Gastroesophageal sphincter (tissue), 4 donors: ENCODE measurements around the gene STAT4. TPM values are rescaled to one million over a fixed set of nuclear protein-coding genes. Genes with fewer than 3 reads are reported as not detected.

ENCODE experiments used
- ATAC-seq: fragments of 150-250 bp; one replicate; pipeline ENCODE4 v1.9.1; 2016; ENCODE audit warnings: mild to moderate bottlenecking, moderate library complexity
- H3K27ac ChIP-seq, 4 donors: fragments of 200-600 bp; sonication (generic) in 3 of 4; 1 replicate in 3 of 4; 2 replicates in 1 of 4; pipeline ENCODE4 v1.5.1; 2016 to 2019
- H3K27me3 ChIP-seq: fragments of 200-600 bp; sonication (generic); one replicate; pipeline ENCODE4 v1.5.1; 2019
- H3K36me3 ChIP-seq, 2 donors: fragments of 200-600 bp; sonication (generic); one replicate each; pipeline ENCODE4 v1.5.1; 2019; ENCODE audit warnings: control low read depth in 1 of 2
- H3K4me1 ChIP-seq, 3 donors: fragments of 200-600 bp; sonication (generic); 1 replicate in 2 of 3; 2 replicates in 1 of 3; pipeline ENCODE4 v1.5.1; 2016 to 2019; ENCODE audit warnings: control low read depth in 2 of 3
- H3K4me3 ChIP-seq, 2 donors: fragments of 200-600 bp; sonication (generic); one replicate each; pipeline ENCODE4 v1.5.1; 2019; ENCODE audit warnings: mild to moderate bottlenecking in 1 of 2, moderate library complexity in 1 of 2
- H3K9me3 ChIP-seq, 3 donors: fragments of 200-600 bp; sonication (generic); one replicate each; pipeline ENCODE4 v1.5.1; 2017 to 2019; ENCODE audit warnings: control low read depth in 2 of 3
- EP300 ChIP-seq: sonication (generic); formaldehyde crosslinking; IDR thresholded peaks from one replicate; pipeline ENCODE4 v1.6.1; 2017; ENCODE audit warnings: antibody characterized with exemption, mild to moderate bottlenecking
- POLR2A ChIP-seq, 2 donors: fragments of 450-650 bp; IDR thresholded peaks; one replicate each; pipeline ENCODE4 v1.6.1; 2017; ENCODE audit warnings: antibody characterized with exemption in 2 of 2, mild to moderate bottlenecking in 2 of 2, moderate library complexity in 1 of 2
- POLR2AphosphoS5 ChIP-seq: sonication (generic); formaldehyde crosslinking; IDR thresholded peaks from one replicate; pipeline ENCODE4 v1.6.1; 2017; ENCODE audit warnings: antibody characterized with exemption
- WGBS, 2 donors: methylation state at CpG; one replicate each; pipeline ENCODE4 v1.1.5; 2018; ENCODE audit warnings: low coverage in 1 of 2; 5-methylcytosine and 5-hydroxymethylcytosine counted together
- total RNA-seq, 4 donors: library from RNA; depleted of rRNA; stranded (reverse); fragments of >200 nt; gene quantifications; one replicate each; pipeline ENCODE4 v1.1.0, GENCODE V29; 2016
- TF ChIP-seq, protein P1 (sequence below), 4 experiments: fragments of 200-600 bp in 2 of 4; fragments of 450-650 bp in 2 of 4; sonication (generic) in 1 of 4; IDR thresholded peaks; one replicate each; pipeline ENCODE4 v1.5.1; 2017 to 2019; ENCODE audit warnings: antibody characterized with exemption in 4 of 4, mild to moderate bottlenecking in 2 of 4, moderate library complexity in 2 of 4

STAT4 gene
- total RNA-seq, 4 donors from 2014 or later: 0.39 to 4.8 (median 1.9) TPM

DNA sequence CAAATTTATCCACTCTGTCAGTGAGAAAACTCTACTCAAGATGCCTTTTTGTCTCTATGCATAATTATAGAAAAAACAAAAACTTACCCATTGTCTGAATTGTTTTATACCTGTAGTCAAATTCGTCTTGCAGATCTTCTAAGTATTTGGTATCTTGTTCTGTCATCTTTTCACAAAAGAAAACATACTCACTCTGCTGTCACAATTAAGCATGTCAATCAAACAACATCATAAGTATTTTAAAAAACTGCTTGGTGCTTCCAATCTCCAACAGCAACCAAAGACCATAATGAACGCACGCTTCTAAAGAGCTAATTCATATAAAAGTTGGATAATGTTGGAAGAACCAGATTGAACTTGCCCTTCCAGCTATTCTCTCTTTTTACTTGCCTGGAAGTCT is 81.2 kb downstream of the STAT4 start:
- Histone ChIP-seq H3K4me3 (no peak overlapping the region), H3K36me3 (no peaks in the 10 kb centered on the region), H3K4me1 (peaks cover 0 to 11% (median 4%) of the 10 kb centered on the region in 3 donors), H3K9me3 (no peaks in the 10 kb centered on the region), H3K27ac (no peak overlapping the region), H3K27me3 (no peaks in the 10 kb centered on the region)
- 89 to 94% methylated on average over 3 of the region's 3 CpGs for WGBS, 2 donors
- TF ChIP-seq POLR2A (IDR thresholded peaks at IDR 0.05) (no peak), EP300 (no peak), POLR2AphosphoS5 (no peak)
- TF ChIP-seq, protein P1, sequence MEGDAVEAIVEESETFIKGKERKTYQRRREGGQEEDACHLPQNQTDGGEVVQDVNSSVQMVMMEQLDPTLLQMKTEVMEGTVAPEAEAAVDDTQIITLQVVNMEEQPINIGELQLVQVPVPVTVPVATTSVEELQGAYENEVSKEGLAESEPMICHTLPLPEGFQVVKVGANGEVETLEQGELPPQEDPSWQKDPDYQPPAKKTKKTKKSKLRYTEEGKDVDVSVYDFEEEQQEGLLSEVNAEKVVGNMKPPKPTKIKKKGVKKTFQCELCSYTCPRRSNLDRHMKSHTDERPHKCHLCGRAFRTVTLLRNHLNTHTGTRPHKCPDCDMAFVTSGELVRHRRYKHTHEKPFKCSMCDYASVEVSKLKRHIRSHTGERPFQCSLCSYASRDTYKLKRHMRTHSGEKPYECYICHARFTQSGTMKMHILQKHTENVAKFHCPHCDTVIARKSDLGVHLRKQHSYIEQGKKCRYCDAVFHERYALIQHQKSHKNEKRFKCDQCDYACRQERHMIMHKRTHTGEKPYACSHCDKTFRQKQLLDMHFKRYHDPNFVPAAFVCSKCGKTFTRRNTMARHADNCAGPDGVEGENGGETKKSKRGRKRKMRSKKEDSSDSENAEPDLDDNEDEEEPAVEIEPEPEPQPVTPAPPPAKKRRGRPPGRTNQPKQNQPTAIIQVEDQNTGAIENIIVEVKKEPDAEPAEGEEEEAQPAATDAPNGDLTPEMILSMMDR (IDR thresholded peaks at IDR 0.05): no peak
- no peak for ATAC-seq

DNA sequence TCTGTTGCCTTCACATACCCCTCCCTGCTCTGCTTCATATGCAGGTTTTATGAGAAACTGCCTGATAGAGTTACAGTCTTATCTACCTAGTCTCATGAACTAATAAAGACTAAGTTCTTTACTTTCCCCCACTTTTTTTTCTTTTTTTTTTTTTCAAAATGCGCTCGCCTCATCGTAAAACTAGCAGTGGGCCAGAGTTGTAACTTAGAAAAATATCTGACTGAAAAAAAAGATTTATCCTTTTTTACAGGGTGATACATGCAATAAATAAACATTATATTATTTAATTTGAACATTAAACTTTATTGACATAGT is 83.9 kb downstream of the STAT4 start:
- Histone ChIP-seq H3K36me3 (no peaks in the 10 kb centered on the region), H3K4me1 (peaks cover 0 to 11% (median 4%) of the 10 kb centered on the region in 3 donors), H3K9me3 (no peaks in the 10 kb centered on the region), H3K4me3 (no peak overlapping the region), H3K27ac (no peak overlapping the region), H3K27me3 (no peaks in the 10 kb centered on the region)
- no peak for ATAC-seq
- TF ChIP-seq POLR2AphosphoS5: no peak
- no peak for TF ChIP-seq EP300
- no peak for TF ChIP-seq POLR2A (IDR thresholded peaks at IDR 0.05)
- TF ChIP-seq, protein P1 (IDR thresholded peaks at IDR 0.05): no peak
- 94 to 96% methylated on average over 3 of the region's 3 CpGs for WGBS, 2 donors

DNA sequence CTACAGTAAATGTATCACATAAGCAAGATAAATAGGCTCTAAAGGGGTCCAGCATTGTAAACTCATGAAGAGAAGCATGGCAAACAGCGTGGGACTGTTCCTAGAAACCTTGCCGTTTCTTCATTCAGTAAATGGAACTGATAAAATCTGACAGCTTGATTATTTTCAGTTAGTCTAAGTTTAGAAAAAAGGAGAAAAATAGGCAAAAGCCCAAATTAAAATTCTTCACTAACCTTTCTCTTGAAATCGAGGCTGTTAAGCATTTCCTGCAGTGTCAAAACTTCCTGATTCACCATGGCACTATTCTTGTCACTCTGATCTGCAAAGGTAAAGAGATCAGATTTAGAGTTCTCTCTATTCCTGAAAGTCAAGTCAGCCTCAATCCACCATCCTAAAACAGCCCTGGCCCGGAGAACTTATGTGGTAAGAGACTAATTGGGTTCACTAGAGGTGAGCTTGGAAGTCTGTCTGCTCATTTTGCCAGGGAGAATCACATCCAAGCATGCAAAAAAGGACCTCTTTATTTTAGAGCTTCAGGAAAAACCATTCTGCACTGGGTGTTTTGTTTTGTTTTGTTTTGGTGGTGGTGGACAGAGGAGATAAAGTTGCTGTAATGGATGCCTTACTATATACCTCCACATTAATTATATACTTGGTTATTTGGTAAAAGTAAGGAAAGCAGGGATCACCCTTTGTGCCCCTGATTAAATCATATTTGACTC is 84.4 kb downstream of the STAT4 start:
- no peaks in the 10 kb centered on the region for H3K9me3 ChIP-seq
- no peaks in the 10 kb centered on the region for H3K36me3 ChIP-seq
- no peak for TF ChIP-seq POLR2A (IDR thresholded peaks at IDR 0.05)
- no peak for TF ChIP-seq POLR2AphosphoS5
- TF ChIP-seq EP300: no peak
- TF ChIP-seq, protein P1 (IDR thresholded peaks at IDR 0.05): no peak
- H3K27me3 ChIP-seq: no peaks in the 10 kb centered on the region
- peak; percentile 52 for ATAC-seq
- peaks cover 0 to 11% (median 4%) of the 10 kb centered on the region in 3 donors for H3K4me1 ChIP-seq
- 22 to 28% methylated on average over 4 of the region's 4 CpGs for whole genome bisulfite sequencing, 2 donors
- H3K27ac ChIP-seq: peak overlapping the region in 1 of 4 donors; percentile 29
- no peak overlapping the region for H3K4me3 ChIP-seq

DNA sequence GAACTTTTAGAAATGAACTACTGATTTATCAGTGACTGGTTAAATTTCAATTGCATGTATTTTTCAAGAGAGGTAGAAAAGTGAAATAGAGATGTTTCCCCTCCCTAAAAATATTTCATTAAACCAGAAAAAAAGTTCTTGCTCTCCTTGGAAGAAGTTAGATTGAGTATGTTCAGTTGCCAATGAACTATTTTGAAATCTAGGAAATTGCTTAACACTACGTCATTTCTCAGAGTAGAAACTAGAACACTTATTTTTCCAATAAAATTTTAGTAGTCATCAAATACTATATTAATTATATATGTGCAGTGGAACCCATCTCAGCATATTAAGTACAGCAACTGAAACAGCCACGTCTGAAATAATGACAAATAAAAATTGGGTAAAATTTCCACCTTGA is 85.0 kb downstream of the STAT4 start:
- ATAC-seq: peak; percentile 73
- H3K27me3 ChIP-seq: no peaks in the 10 kb centered on the region
- H3K4me3 ChIP-seq: no peak overlapping the region
- peak overlapping the region in 1 of 4 donors; percentile 29 for H3K27ac ChIP-seq
- TF ChIP-seq, protein P1 (IDR thresholded peaks at IDR 0.05): no peak
- TF ChIP-seq POLR2AphosphoS5 (no peak), EP300 (no peak), POLR2A (IDR thresholded peaks at IDR 0.05) (no peak)
- 46 to 49% methylated on average over 2 of the region's 2 CpGs for WGBS, 2 donors
- peaks cover 0 to 11% (median 4%) of the 10 kb centered on the region in 3 donors for H3K4me1 ChIP-seq
- no peaks in the 10 kb centered on the region for H3K9me3 ChIP-seq
- no peaks in the 10 kb centered on the region for H3K36me3 ChIP-seq

DNA sequence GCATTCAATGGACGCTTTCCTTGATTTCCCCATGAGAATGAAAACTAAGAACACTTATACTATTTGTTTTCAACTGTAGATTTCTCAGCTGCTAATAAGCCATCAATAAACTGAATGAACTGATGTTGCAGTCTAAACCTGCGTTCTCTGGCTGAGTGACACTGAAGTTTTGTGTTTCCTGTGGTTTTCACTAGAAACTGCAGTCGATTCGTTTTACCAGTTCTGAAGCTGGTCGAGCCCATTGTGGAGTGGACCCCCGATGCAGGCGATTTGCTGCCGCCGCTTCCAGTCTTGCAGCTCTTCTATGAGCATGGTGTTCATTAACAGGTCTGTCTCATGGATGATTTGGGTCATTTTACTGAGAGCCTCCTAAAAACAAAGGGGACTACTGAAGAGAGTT is 86.2 kb downstream of the STAT4 start:
- H3K27ac ChIP-seq: no peak overlapping the region
- TF ChIP-seq POLR2AphosphoS5 (no peak), EP300 (no peak), POLR2A (IDR thresholded peaks at IDR 0.05) (no peak)
- TF ChIP-seq, protein P1 (IDR thresholded peaks at IDR 0.05): no peak
- no peaks in the 10 kb centered on the region for H3K9me3 ChIP-seq
- no peaks in the 10 kb centered on the region for H3K36me3 ChIP-seq
- no peaks in the 10 kb centered on the region for H3K27me3 ChIP-seq
- H3K4me1 ChIP-seq: peaks cover 0 to 11% (median 4%) of the 10 kb centered on the region in 3 donors
- no peak for ATAC-seq
- H3K4me3 ChIP-seq: no peak overlapping the region
- 71 to 75% methylated on average over 9 of the region's 9 CpGs for WGBS, 2 donors
